GDM1 (cell line): ENCODE measurements around the gene FGF2.
"Not testable (repeated sequence)": the region's sequence is repeated elsewhere in the genome, so short reads cannot be mapped to it uniquely, and the experiment has no call there.

Source experiments
- DNase-seq: peaks from one replicate; lab custom pipeline; 2025; lab: John Stamatoyannopoulos, UW

The FGF2 gene

GRCh38 chr4:122928930-122929329 lies 102.3 kb downstream of the FGF2 start:
- DNase-seq, result no peak

GRCh38 chr4:122930862-122931261 lies 104.2 kb downstream of the FGF2 start:
- DNase-seq, result no peak

- DNase-seq, result no peak
Measured at GRCh38 chr4:122932763-122933162, 106.1 kb downstream of the FGF2 start.

- DNase-seq, result not testable (repeated sequence)
Measured at GRCh38 chr4:122945136-122945535, 118.5 kb downstream of the FGF2 start.

- DNase-seq, result no peak
Measured at GRCh38 chr4:122946142-122946541, 119.5 kb downstream of the FGF2 start.
